WTC11 (cell line): Measurements from ENCODE around the gene CREB1. TPM values are rescaled to one million over a fixed set of nuclear protein-coding genes. Genes with fewer than 3 reads are reported as not detected.

Source experiments
- ATAC-seq: fragments of 200-7000 bp; cut with Tn5 transposase; 2 replicates; pipeline ENCODE4 v1.10.0; 2021; ENCODE audit warnings: mild to moderate bottlenecking, moderate library complexity
- CTCF ChIA-PET: fragments of 300-600 bp; sonication (Branson Sonifier 250); formaldehyde crosslinking; loops from one replicate; lab custom pipeline; 2021; ENCODE audit warnings: antibody characterized with exemption; lab: Charles Lee
- POLR2A ChIA-PET: fragments of 350-600 bp; sonication (Branson Sonifier 250); formaldehyde crosslinking; loops from one replicate; lab custom pipeline; 2021; ENCODE audit warnings: antibody characterized with exemption; lab: Charles Lee
- DNase-seq: peaks from one replicate; pipeline ENCODE4 v3.0.0; 2021; ENCODE audit warnings: low spot score
- H3K27ac Mint-ChIP-seq: 2 replicates; pipeline ENCODE4 v1.8.0; 2021; ENCODE audit warnings: mixed read lengths
- H3K27me3 Mint-ChIP-seq: 2 replicates; pipeline ENCODE4 v1.8.0; 2021; ENCODE audit warnings: low read depth, mild to moderate bottlenecking, moderate library complexity, mixed read lengths
- H3K36me3 Mint-ChIP-seq: 2 replicates; pipeline ENCODE4 v1.8.0; 2021; ENCODE audit warnings: mixed read lengths
- H3K4me1 Mint-ChIP-seq: 2 replicates; pipeline ENCODE4 v1.8.0; 2022; ENCODE audit warnings: mixed read lengths
- H3K4me3 Mint-ChIP-seq: 2 replicates; pipeline ENCODE4 v1.8.0; 2021; ENCODE audit warnings: mild to moderate bottlenecking, moderate library complexity, mixed read lengths
- H3K9me3 Mint-ChIP-seq: 2 replicates; pipeline ENCODE4 v1.8.0; 2021; ENCODE audit warnings: mixed read lengths
- ATF1 ChIP-seq: sonication (generic); formaldehyde crosslinking; IDR thresholded peaks from 2 replicates; pipeline ENCODE4 v1.8.1; 2023; ENCODE audit warnings: mild to moderate bottlenecking, moderate library complexity, missing genetic modification reagents
- ESRRA ChIP-seq: sonication (generic); formaldehyde crosslinking; IDR thresholded peaks from 2 replicates; pipeline ENCODE4 v1.8.1; 2022; ENCODE audit warnings: mild to moderate bottlenecking, missing genetic modification reagents, borderline replicate concordance
- GRHL2 ChIP-seq: fragments of 250-450 bp; sonication (Bioruptor Pico); IDR thresholded peaks from 2 replicates; pipeline ENCODE4 v1.8.0; 2022; ENCODE audit warnings: mild to moderate bottlenecking, moderate library complexity; ENCODE audit not compliant: insufficient replicate concordance, severe bottlenecking
- IRF2 ChIP-seq: sonication (generic); formaldehyde crosslinking; IDR thresholded peaks from 2 replicates; pipeline ENCODE4 v1.8.0; 2022; ENCODE audit warnings: low read depth, missing genetic modification reagents, borderline replicate concordance
- JAZF1 ChIP-seq: fragments of 250-450 bp; sonication (Bioruptor Pico); IDR thresholded peaks from 2 replicates; pipeline ENCODE4 v1.9.0; 2021; ENCODE audit warnings: moderate library complexity, mild to moderate bottlenecking, inconsistent platforms
- JUN ChIP-seq: sonication (generic); formaldehyde crosslinking; IDR thresholded peaks from 2 replicates; pipeline ENCODE4 v1.8.0; 2023; ENCODE audit warnings: mild to moderate bottlenecking, missing genetic modification reagents
- MXD4 ChIP-seq: fragments of 250-450 bp; sonication (Bioruptor Pico); IDR thresholded peaks from 2 replicates; pipeline ENCODE4 v1.8.0; 2021; ENCODE audit warnings: mild to moderate bottlenecking, moderate library complexity, borderline replicate concordance
- OVOL2 ChIP-seq: fragments of 250-450 bp; sonication (Bioruptor Pico); IDR thresholded peaks from 2 replicates; pipeline ENCODE4 v1.9.0; 2021; ENCODE audit warnings: mild to moderate bottlenecking, borderline replicate concordance
- PRRX2 ChIP-seq: fragments of 250-450 bp; sonication (Bioruptor Pico); IDR thresholded peaks from 2 replicates; pipeline ENCODE4 v1.8.0; 2021; ENCODE audit warnings: mild to moderate bottlenecking
- SMAD3 ChIP-seq: sonication (generic); formaldehyde crosslinking; IDR thresholded peaks from 2 replicates; pipeline ENCODE4 v1.8.0; 2022; ENCODE audit warnings: missing genetic modification reagents, mild to moderate bottlenecking, borderline replicate concordance
- ZNF219 ChIP-seq: sonication (generic); formaldehyde crosslinking; IDR thresholded peaks from 2 replicates; pipeline ENCODE4 v1.8.0; 2023; ENCODE audit warnings: missing genetic modification reagents, mild to moderate bottlenecking, borderline replicate concordance
- total RNA-seq: library from RNA; stranded (reverse); gene quantifications from 3 replicates; pipeline ENCODE4 v1.2.3, GENCODE V29; 2021
- TF ChIP-seq, protein P1 (sequence below): fragments of 250-450 bp; sonication (Bioruptor Pico); IDR thresholded peaks from 2 replicates; pipeline ENCODE4 v1.9.0; 2021; ENCODE audit warnings: mild to moderate bottlenecking, borderline replicate concordance
- TF ChIP-seq, protein P2 (sequence below): sonication (generic); formaldehyde crosslinking; IDR thresholded peaks from 2 replicates; pipeline ENCODE4 v1.8.0; 2023; ENCODE audit warnings: missing genetic modification reagents, mild to moderate bottlenecking, borderline replicate concordance
- TF ChIP-seq, protein P3 (sequence below): sonication (generic); formaldehyde crosslinking; IDR thresholded peaks from 2 replicates; pipeline ENCODE4 v1.8.1; 2022; ENCODE audit warnings: mild to moderate bottlenecking, missing genetic modification reagents, moderate library complexity, borderline replicate concordance
- TF ChIP-seq, protein P4 (sequence below): sonication (generic); formaldehyde crosslinking; IDR thresholded peaks from 2 replicates; pipeline ENCODE4 v1.8.1; 2023; ENCODE audit warnings: mild to moderate bottlenecking, missing genetic modification reagents, borderline replicate concordance
- TF ChIP-seq, protein P5 (sequence below): sonication (generic); formaldehyde crosslinking; IDR thresholded peaks from 2 replicates; pipeline ENCODE4 v1.8.1; 2022; ENCODE audit warnings: low read depth, mild to moderate bottlenecking, moderate library complexity, missing genetic modification reagents, borderline replicate concordance
- TF ChIP-seq, protein P6 (sequence below): fragments of 250-450 bp; sonication (Bioruptor Pico); IDR thresholded peaks from 2 replicates; pipeline ENCODE4 v1.9.0; 2021; ENCODE audit warnings: moderate library complexity, mild to moderate bottlenecking, inconsistent platforms, borderline replicate concordance
- TF ChIP-seq, protein P7 (sequence below): sonication (generic); formaldehyde crosslinking; IDR thresholded peaks from 2 replicates; pipeline ENCODE4 v1.8.0; 2023; ENCODE audit warnings: missing genetic modification reagents

The CREB1 gene
- total RNA-seq, 1 experiment from 2014 or later, result 97.7 TPM

DNA sequence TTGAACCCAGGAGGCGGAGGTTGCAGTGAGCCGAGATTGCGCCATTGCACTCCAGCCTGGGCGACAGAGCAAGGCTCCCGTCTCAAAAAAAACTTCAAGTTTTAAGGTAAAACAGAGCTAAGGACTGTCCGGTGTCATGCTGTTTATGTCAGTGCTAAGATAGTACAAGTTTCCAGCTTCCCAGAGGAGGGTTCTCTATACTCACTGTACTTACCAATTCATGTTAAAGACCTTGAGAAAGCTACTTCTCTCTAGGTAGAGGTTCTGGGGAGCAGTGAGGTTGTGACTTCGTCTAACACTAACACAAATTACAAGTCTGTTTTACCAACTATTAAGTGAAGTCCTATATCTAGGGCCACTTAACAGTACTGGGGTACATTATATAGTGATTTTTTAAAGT is 76.6 kb downstream of the CREB1 start (continued):
- TF ChIP-seq, protein P1, sequence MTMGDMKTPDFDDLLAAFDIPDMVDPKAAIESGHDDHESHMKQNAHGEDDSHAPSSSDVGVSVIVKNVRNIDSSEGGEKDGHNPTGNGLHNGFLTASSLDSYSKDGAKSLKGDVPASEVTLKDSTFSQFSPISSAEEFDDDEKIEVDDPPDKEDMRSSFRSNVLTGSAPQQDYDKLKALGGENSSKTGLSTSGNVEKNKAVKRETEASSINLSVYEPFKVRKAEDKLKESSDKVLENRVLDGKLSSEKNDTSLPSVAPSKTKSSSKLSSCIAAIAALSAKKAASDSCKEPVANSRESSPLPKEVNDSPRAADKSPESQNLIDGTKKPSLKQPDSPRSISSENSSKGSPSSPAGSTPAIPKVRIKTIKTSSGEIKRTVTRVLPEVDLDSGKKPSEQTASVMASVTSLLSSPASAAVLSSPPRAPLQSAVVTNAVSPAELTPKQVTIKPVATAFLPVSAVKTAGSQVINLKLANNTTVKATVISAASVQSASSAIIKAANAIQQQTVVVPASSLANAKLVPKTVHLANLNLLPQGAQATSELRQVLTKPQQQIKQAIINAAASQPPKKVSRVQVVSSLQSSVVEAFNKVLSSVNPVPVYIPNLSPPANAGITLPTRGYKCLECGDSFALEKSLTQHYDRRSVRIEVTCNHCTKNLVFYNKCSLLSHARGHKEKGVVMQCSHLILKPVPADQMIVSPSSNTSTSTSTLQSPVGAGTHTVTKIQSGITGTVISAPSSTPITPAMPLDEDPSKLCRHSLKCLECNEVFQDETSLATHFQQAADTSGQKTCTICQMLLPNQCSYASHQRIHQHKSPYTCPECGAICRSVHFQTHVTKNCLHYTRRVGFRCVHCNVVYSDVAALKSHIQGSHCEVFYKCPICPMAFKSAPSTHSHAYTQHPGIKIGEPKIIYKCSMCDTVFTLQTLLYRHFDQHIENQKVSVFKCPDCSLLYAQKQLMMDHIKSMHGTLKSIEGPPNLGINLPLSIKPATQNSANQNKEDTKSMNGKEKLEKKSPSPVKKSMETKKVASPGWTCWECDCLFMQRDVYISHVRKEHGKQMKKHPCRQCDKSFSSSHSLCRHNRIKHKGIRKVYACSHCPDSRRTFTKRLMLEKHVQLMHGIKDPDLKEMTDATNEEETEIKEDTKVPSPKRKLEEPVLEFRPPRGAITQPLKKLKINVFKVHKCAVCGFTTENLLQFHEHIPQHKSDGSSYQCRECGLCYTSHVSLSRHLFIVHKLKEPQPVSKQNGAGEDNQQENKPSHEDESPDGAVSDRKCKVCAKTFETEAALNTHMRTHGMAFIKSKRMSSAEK (CRISPR knock-in tag), result no peak
- no peak for TF ChIP-seq ATF1 (CRISPR knock-in tag)
- no peak for TF ChIP-seq JAZF1 (CRISPR knock-in tag)
- no peak for TF ChIP-seq OVOL2 (CRISPR knock-in tag)
- no peak for TF ChIP-seq SMAD3 (CRISPR knock-in tag)
- no peak for TF ChIP-seq GRHL2
- no peak for TF ChIP-seq PRRX2 (CRISPR knock-in tag)
- TF ChIP-seq ESRRA (CRISPR knock-in tag), result no peak

DNA sequence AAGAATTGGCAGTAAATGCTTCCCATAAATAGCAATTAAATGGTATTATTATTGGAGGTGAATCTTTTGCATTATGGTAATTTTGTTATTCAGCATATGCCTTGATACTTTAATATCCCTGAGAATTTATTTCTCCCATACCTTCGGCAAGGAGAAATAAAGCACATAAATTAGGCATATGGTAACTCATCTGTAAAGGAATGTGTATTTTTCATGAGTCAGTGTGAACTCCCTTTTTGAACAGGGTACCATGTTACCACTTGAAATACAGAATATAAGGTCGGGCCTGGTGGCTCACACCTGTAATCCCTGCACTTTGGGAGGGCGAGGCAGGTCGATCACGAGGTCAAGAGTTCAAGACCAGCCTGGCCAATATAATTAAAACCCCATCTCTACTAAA is 77.1 kb downstream of the CREB1 start:
- DNase-seq, result no peak
- ATAC-seq, result no peak
- Mint-ChIP-seq H3K27ac (no peak overlapping the region), H3K9me3 (peaks cover 12% of the 10 kb centered on the region), H3K27me3 (no peaks in the 10 kb centered on the region), H3K4me3 (no peak overlapping the region), H3K4me1 (no peaks in the 10 kb centered on the region), H3K36me3 (peaks cover 23% of the 10 kb centered on the region)
- POLR2A ChIA-PET, result no interaction called here
- CTCF ChIA-PET, result no interaction called here
- TF ChIP-seq ZNF219 (CRISPR knock-in tag) (no peak), MXD4 (CRISPR knock-in tag) (no peak), ATF1 (CRISPR knock-in tag) (no peak), JAZF1 (CRISPR knock-in tag) (no peak), IRF2 (no peak), JUN (CRISPR knock-in tag) (no peak), SMAD3 (CRISPR knock-in tag) (no peak)
- TF ChIP-seq, protein P2, sequence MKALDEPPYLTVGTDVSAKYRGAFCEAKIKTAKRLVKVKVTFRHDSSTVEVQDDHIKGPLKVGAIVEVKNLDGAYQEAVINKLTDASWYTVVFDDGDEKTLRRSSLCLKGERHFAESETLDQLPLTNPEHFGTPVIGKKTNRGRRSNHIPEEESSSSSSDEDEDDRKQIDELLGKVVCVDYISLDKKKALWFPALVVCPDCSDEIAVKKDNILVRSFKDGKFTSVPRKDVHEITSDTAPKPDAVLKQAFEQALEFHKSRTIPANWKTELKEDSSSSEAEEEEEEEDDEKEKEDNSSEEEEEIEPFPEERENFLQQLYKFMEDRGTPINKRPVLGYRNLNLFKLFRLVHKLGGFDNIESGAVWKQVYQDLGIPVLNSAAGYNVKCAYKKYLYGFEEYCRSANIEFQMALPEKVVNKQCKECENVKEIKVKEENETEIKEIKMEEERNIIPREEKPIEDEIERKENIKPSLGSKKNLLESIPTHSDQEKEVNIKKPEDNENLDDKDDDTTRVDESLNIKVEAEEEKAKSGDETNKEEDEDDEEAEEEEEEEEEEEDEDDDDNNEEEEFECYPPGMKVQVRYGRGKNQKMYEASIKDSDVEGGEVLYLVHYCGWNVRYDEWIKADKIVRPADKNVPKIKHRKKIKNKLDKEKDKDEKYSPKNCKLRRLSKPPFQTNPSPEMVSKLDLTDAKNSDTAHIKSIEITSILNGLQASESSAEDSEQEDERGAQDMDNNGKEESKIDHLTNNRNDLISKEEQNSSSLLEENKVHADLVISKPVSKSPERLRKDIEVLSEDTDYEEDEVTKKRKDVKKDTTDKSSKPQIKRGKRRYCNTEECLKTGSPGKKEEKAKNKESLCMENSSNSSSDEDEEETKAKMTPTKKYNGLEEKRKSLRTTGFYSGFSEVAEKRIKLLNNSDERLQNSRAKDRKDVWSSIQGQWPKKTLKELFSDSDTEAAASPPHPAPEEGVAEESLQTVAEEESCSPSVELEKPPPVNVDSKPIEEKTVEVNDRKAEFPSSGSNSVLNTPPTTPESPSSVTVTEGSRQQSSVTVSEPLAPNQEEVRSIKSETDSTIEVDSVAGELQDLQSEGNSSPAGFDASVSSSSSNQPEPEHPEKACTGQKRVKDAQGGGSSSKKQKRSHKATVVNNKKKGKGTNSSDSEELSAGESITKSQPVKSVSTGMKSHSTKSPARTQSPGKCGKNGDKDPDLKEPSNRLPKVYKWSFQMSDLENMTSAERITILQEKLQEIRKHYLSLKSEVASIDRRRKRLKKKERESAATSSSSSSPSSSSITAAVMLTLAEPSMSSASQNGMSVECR (CRISPR knock-in tag), result no peak
- TF ChIP-seq, protein P3, sequence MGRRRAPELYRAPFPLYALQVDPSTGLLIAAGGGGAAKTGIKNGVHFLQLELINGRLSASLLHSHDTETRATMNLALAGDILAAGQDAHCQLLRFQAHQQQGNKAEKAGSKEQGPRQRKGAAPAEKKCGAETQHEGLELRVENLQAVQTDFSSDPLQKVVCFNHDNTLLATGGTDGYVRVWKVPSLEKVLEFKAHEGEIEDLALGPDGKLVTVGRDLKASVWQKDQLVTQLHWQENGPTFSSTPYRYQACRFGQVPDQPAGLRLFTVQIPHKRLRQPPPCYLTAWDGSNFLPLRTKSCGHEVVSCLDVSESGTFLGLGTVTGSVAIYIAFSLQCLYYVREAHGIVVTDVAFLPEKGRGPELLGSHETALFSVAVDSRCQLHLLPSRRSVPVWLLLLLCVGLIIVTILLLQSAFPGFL (CRISPR knock-in tag), result no peak
- TF ChIP-seq, protein P4, sequence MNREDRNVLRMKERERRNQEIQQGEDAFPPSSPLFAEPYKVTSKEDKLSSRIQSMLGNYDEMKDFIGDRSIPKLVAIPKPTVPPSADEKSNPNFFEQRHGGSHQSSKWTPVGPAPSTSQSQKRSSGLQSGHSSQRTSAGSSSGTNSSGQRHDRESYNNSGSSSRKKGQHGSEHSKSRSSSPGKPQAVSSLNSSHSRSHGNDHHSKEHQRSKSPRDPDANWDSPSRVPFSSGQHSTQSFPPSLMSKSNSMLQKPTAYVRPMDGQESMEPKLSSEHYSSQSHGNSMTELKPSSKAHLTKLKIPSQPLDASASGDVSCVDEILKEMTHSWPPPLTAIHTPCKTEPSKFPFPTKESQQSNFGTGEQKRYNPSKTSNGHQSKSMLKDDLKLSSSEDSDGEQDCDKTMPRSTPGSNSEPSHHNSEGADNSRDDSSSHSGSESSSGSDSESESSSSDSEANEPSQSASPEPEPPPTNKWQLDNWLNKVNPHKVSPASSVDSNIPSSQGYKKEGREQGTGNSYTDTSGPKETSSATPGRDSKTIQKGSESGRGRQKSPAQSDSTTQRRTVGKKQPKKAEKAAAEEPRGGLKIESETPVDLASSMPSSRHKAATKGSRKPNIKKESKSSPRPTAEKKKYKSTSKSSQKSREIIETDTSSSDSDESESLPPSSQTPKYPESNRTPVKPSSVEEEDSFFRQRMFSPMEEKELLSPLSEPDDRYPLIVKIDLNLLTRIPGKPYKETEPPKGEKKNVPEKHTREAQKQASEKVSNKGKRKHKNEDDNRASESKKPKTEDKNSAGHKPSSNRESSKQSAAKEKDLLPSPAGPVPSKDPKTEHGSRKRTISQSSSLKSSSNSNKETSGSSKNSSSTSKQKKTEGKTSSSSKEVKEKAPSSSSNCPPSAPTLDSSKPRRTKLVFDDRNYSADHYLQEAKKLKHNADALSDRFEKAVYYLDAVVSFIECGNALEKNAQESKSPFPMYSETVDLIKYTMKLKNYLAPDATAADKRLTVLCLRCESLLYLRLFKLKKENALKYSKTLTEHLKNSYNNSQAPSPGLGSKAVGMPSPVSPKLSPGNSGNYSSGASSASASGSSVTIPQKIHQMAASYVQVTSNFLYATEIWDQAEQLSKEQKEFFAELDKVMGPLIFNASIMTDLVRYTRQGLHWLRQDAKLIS (CRISPR knock-in tag), result no peak
- TF ChIP-seq, protein P5, sequence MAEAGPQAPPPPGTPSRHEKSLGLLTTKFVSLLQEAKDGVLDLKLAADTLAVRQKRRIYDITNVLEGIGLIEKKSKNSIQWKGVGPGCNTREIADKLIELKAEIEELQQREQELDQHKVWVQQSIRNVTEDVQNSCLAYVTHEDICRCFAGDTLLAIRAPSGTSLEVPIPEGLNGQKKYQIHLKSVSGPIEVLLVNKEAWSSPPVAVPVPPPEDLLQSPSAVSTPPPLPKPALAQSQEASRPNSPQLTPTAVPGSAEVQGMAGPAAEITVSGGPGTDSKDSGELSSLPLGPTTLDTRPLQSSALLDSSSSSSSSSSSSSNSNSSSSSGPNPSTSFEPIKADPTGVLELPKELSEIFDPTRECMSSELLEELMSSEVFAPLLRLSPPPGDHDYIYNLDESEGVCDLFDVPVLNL (CRISPR knock-in tag), result no peak
- TF ChIP-seq, protein P6, sequence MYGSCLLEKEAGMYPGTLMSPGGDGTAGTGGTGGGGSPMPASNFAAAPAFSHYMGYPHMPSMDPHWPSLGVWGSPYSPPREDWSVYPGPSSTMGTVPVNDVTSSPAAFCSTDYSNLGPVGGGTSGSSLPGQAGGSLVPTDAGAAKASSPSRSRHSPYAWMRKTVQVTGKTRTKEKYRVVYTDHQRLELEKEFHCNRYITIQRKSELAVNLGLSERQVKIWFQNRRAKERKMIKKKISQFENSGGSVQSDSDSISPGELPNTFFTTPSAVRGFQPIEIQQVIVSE (CRISPR knock-in tag), result no peak
- TF ChIP-seq, protein P7, sequence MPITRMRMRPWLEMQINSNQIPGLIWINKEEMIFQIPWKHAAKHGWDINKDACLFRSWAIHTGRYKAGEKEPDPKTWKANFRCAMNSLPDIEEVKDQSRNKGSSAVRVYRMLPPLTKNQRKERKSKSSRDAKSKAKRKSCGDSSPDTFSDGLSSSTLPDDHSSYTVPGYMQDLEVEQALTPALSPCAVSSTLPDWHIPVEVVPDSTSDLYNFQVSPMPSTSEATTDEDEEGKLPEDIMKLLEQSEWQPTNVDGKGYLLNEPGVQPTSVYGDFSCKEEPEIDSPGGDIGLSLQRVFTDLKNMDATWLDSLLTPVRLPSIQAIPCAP, result no peak
